Neural cell (in vitro differentiated cells): ENCODE results near the gene DCAF8. TPM values are rescaled to one million over a fixed set of nuclear protein-coding genes. Genes with fewer than 3 reads are reported as not detected.

ENCODE experiments used
- H2AFZ ChIP-seq: fragments of 200-600, 300-800 bp; sonication (generic), shearing (Covaris generic); 2 replicates; pipeline ENCODE4 v1.6.0; 2014; ENCODE audit warnings: low read depth, mild to moderate bottlenecking, antibody characterized with exemption, low read length, moderate library complexity
- H3F3A ChIP-seq: fragments of 200-600 bp; shearing (Covaris generic); 2 replicates; pipeline ENCODE4 v1.6.1; 2016; ENCODE audit warnings: mild to moderate bottlenecking, moderate library complexity, mixed read lengths, antibody characterized with exemption, low read length; ENCODE audit not compliant: insufficient read depth, poor library complexity, severe bottlenecking
- H3K27ac ChIP-seq: fragments of 200-600, 300-800 bp; sonication (generic), shearing (Covaris generic); 2 replicates; pipeline ENCODE4 v1.5.1; 2014; ENCODE audit warnings: mild to moderate bottlenecking, low read length, moderate library complexity
- H3K27me3 ChIP-seq: fragments of 300-800, 200-600 bp; sonication (generic), shearing (Covaris generic); 2 replicates; pipeline ENCODE4 v1.6.0; 2014; ENCODE audit warnings: mild to moderate bottlenecking, low read depth, low read length, moderate library complexity; ENCODE audit not compliant: insufficient read depth
- H3K36me3 ChIP-seq: fragments of 300-800, 200-600 bp; sonication (generic), shearing (Covaris generic); 2 replicates; pipeline ENCODE4 v1.5.1; 2014; ENCODE audit warnings: mild to moderate bottlenecking, antibody characterized with exemption, low read length, moderate library complexity; ENCODE audit not compliant: insufficient read depth
- H3K4me2 ChIP-seq: fragments of 300-800, 200-600 bp; sonication (generic), shearing (Covaris generic); 2 replicates; pipeline ENCODE4 v1.6.0; 2014; ENCODE audit warnings: mild to moderate bottlenecking, low read length
- H3K4me3 ChIP-seq: fragments of 300-800, 200-600 bp; sonication (generic), shearing (Covaris generic); 2 replicates; pipeline ENCODE4 v1.5.1; 2014; ENCODE audit warnings: mild to moderate bottlenecking, low read length, moderate library complexity
- H3K79me2 ChIP-seq: fragments of 200-600 bp; shearing (Covaris generic); replicated peaks from 2 replicates; pipeline ENCODE4 v1.6.0; 2014; ENCODE audit warnings: mild to moderate bottlenecking, low read length, moderate library complexity; ENCODE audit not compliant: insufficient read depth
- H3K9ac ChIP-seq: fragments of 300-800, 200-600 bp; sonication (generic), shearing (Covaris generic); 2 replicates; pipeline ENCODE4 v1.6.1; 2016; ENCODE audit warnings: mild to moderate bottlenecking, low read length, mixed read lengths
- H3K9me2 ChIP-seq: fragments of 200-600 bp; shearing (Covaris generic); 2 replicates; pipeline ENCODE4 v1.6.1; 2016; ENCODE audit warnings: mild to moderate bottlenecking, low read length, mixed read lengths; ENCODE audit not compliant: insufficient read depth
- H3K9me3 ChIP-seq: fragments of 200-600, 300-800 bp; sonication (generic), shearing (Covaris generic); 2 replicates; pipeline ENCODE4 v1.6.1; 2016; ENCODE audit warnings: mild to moderate bottlenecking, mixed run types, low read length, moderate library complexity, mixed read lengths
- H4K20me1 ChIP-seq: fragments of 200-600 bp; shearing (Covaris generic); 2 replicates; pipeline ENCODE4 v1.6.1; 2016; ENCODE audit warnings: mild to moderate bottlenecking, mixed run types; ENCODE audit not compliant: insufficient read depth
- EP300 ChIP-seq: fragments of 450-650 bp; conservative IDR thresholded peaks from 2 replicates; pipeline ENCODE4 v1.6.1; 2014; ENCODE audit warnings: antibody characterized with exemption, mild to moderate bottlenecking, moderate library complexity; ENCODE audit not compliant: poor library complexity, severe bottlenecking
- EZH2 ChIP-seq: fragments of 200-600, 300-800 bp; shearing (Covaris generic), sonication (generic); IDR thresholded peaks from 2 replicates; pipeline ENCODE4 v1.6.1; 2014; ENCODE audit warnings: antibody characterized with exemption, low read length, borderline replicate concordance, mild to moderate bottlenecking; ENCODE audit not compliant: insufficient read depth, poor library complexity, severe bottlenecking
- MXI1 ChIP-seq: fragments of 450-650 bp; conservative IDR thresholded peaks from 2 replicates; pipeline ENCODE4 v1.6.1; 2014; ENCODE audit warnings: antibody characterized with exemption, mild to moderate bottlenecking; ENCODE audit not compliant: poor library complexity, severe bottlenecking
- POLR2AphosphoS5 ChIP-seq: IDR thresholded peaks from 2 replicates; pipeline ENCODE4 v1.6.1; 2012
- RAD21 ChIP-seq: fragments of 450-650 bp; conservative IDR thresholded peaks from 2 replicates; pipeline ENCODE4 v1.6.1; 2014; ENCODE audit warnings: antibody characterized with exemption, mild to moderate bottlenecking, moderate library complexity
- REST ChIP-seq: IDR thresholded peaks from 2 replicates; pipeline ENCODE4 v1.6.1; 2012; ENCODE audit warnings: borderline replicate concordance
- TAF1 ChIP-seq: IDR thresholded peaks from 2 replicates; pipeline ENCODE4 v1.6.1; 2012; ENCODE audit warnings: low read depth
- polyA plus RNA-seq: library from polyadenylated mRNA; depleted of rRNA; stranded (reverse); fragments of >200 nt; gene quantifications from 2 replicates; pipeline ENCODE4 v1.2.3, GENCODE V29; 2014
- TF ChIP-seq, protein P1 (sequence below): fragments of 450-650 bp; IDR thresholded peaks from 2 replicates; pipeline ENCODE4 v1.5.1; 2014; ENCODE audit warnings: antibody characterized with exemption, mild to moderate bottlenecking, moderate library complexity; ENCODE audit not compliant: poor library complexity, severe bottlenecking

Gene DCAF8
- polyA plus RNA-seq, 1 donor from 2014 or later, result 153 TPM

- H4K20me1 ChIP-seq, result no peaks in the 10 kb centered on the region
- no peak overlapping the region for H3K27ac ChIP-seq
- no peak overlapping the region for H2AFZ ChIP-seq
- no peak overlapping the region for H3K4me2 ChIP-seq
- peak overlapping the region; percentile 99 for H3K4me3 ChIP-seq
- H3K27me3 ChIP-seq, result no peaks in the 10 kb centered on the region
- H3K9me2 ChIP-seq, result no peaks in the 10 kb centered on the region
- H3K79me2 ChIP-seq, result peaks cover 25% of the 10 kb centered on the region
- no peak overlapping the region for H3K9ac ChIP-seq
- H3K36me3 ChIP-seq, result peaks cover 2% of the 10 kb centered on the region
- no peaks in the 10 kb centered on the region for H3K9me3 ChIP-seq
- peaks cover 5% of the 10 kb centered on the region for H3F3A ChIP-seq
- TF ChIP-seq REST (no peak), EP300 (no peak), RAD21 (no peak), TAF1 (no peak), POLR2AphosphoS5 (no peak)
Observed at GRCh38 chr1:160207118-160207650, 55.2 kb downstream of the DCAF8 start.

GRCh38 chr1:160206421-160207117 lies 55.8 kb downstream of the DCAF8 start:
- H3K4me3 ChIP-seq, result peak overlapping the region; percentile 99
- H3K79me2 ChIP-seq, result peaks cover 18% of the 10 kb centered on the region
- no peaks in the 10 kb centered on the region for H4K20me1 ChIP-seq
- H3K9ac ChIP-seq, result peak overlapping the region; percentile 96
- peak overlapping the region; percentile 10 for H3K27ac ChIP-seq
- H3K36me3 ChIP-seq, result no peaks in the 10 kb centered on the region
- no peak overlapping the region for H2AFZ ChIP-seq
- H3K9me3 ChIP-seq, result no peaks in the 10 kb centered on the region
- peaks cover 5% of the 10 kb centered on the region for H3F3A ChIP-seq
- no peaks in the 10 kb centered on the region for H3K9me2 ChIP-seq
- TF ChIP-seq EP300 (no peak), MXI1 (no peak), RAD21 (no peak), POLR2AphosphoS5 (no peak), EZH2 (no peak), TAF1 (no peak), REST (no peak)
- TF ChIP-seq, protein P1, sequence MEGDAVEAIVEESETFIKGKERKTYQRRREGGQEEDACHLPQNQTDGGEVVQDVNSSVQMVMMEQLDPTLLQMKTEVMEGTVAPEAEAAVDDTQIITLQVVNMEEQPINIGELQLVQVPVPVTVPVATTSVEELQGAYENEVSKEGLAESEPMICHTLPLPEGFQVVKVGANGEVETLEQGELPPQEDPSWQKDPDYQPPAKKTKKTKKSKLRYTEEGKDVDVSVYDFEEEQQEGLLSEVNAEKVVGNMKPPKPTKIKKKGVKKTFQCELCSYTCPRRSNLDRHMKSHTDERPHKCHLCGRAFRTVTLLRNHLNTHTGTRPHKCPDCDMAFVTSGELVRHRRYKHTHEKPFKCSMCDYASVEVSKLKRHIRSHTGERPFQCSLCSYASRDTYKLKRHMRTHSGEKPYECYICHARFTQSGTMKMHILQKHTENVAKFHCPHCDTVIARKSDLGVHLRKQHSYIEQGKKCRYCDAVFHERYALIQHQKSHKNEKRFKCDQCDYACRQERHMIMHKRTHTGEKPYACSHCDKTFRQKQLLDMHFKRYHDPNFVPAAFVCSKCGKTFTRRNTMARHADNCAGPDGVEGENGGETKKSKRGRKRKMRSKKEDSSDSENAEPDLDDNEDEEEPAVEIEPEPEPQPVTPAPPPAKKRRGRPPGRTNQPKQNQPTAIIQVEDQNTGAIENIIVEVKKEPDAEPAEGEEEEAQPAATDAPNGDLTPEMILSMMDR, result no peak
- peak overlapping the region; percentile 76 for H3K4me2 ChIP-seq
- H3K27me3 ChIP-seq, result no peaks in the 10 kb centered on the region
